HG03354 (cell line): ENCODE data around the gene IL25.

Experiments used
- ATAC-seq: cut with Tn5 transposase; IDR thresholded peaks from one replicate; pipeline ENCODE4 v1.9.1; 2021; ENCODE audit warnings: mild to moderate bottlenecking; ENCODE audit not compliant: unreplicated experiment, poor library complexity, severe bottlenecking

The IL25 gene

GRCh38 chr14:23352506-23353432 is 19.8 kb upstream of the IL25 start, which contains the start of gene SLC22A17:
Gene SLC22A17 (minus strand): TSS chr14:23352887.
- ATAC-seq, result no peak

DNA sequence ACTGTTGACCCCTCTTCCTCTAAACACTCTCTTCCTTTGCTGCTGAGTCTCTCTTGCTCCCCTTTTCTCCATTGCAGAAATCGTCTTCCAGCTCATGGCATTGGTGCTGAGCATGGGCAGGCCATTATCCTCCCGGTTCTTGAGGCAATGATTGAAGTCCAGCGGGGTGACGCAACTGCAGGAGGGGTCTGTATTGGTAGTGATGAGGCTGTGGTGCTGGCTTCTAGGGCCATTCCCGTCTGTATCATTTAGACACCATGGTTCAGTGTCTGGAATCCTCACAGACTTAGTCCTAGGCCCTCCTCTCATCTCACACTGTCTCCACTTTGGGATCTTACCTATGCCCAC is 19.2 kb upstream of the IL25 start:
- no peak for ATAC-seq

GRCh38 chr14:23354990-23355389 is 17.6 kb upstream of the IL25 start:
- no peak for ATAC-seq

- no peak for ATAC-seq
Observed at GRCh38 chr14:23355871-23356435, 16.7 kb upstream of the IL25 start.

DNA sequence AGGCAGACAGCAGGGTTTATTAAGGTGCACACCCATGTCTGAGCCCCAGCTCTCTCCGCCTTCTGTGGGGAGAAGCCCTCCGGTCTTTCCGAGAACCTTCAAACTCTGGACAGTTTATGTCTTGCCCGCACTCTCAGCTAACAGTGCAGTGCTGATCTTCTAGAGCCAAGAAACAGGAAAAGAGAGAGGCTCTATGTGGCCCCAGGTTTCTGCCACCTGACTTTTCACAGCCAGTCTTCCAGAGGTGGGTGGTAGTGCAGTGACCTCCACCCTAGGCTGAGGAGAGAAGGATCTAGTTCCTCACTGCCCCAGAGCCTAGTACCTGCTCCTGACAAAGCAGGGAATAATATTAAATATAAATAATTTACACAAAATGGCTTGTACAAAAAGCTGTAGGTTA is 15.9 kb upstream of the IL25 start:
- no peak for ATAC-seq

DNA sequence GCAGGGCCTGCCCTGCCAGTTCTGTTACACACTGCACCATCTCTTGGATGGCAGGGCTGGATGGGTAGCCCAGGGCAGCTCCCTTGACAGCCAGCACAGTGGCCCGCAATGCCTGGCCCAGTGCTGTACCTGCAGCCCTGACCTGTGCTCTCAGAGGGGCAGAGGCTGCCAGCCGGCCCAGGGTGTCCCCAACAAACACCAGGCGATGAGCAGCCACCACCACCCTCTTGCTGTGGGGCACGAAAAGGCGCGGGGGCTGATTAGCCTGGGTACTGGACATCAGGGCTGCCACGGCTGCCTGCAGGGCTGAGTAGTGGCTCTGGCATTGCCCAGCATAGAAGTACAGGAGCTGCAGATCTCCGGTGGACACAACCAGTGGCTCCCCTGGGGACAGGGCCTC is 15.3 kb upstream of the IL25 start:
- no peak for ATAC-seq

DNA sequence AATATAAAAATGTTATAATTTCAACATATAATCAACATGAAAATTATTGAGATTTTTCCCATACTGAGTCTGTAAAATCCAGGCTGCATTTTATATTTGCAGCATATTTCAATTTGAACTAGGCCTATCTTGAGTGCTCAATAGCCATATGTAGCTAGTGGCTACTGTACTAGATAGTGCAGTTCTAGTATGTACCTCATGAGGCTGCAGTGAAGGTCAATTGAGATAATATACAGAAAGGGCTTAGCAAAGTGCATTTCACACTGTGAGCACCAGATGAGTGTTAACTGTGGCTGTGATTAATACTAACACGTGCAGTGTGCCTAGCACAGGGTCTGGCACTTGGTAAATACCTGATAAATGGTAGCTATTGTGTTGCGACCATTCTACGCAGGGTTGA is 14.6 kb upstream of the IL25 start:
- ATAC-seq, result no peak

- no peak for ATAC-seq
Observed at GRCh38 chr14:23358553-23359166, 13.9 kb upstream of the IL25 start.

DNA sequence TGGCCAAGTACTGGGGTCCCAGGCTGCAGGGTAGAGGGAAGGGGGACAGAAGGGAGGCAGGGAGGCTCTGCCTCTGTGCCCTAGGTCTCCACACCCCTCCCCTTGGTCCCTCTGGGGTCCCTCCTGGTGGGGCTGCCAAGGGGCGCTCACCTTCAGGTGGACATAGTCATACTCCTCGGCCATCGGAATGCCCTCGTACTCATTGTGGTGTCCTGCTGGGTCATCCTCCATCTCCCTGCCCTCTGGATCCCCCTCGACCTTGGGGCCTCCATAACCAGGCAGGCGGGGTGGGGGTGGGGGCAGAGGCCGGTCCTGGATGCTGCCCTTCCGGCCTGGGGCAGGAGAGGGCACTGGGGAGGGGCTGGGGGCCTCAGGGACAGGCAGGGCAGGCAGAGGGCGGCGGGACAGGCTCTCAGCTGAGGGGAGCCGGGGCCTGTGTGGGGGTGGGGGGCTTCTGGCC is 13.4 kb upstream of the IL25 start:
- ATAC-seq, result no peak

DNA sequence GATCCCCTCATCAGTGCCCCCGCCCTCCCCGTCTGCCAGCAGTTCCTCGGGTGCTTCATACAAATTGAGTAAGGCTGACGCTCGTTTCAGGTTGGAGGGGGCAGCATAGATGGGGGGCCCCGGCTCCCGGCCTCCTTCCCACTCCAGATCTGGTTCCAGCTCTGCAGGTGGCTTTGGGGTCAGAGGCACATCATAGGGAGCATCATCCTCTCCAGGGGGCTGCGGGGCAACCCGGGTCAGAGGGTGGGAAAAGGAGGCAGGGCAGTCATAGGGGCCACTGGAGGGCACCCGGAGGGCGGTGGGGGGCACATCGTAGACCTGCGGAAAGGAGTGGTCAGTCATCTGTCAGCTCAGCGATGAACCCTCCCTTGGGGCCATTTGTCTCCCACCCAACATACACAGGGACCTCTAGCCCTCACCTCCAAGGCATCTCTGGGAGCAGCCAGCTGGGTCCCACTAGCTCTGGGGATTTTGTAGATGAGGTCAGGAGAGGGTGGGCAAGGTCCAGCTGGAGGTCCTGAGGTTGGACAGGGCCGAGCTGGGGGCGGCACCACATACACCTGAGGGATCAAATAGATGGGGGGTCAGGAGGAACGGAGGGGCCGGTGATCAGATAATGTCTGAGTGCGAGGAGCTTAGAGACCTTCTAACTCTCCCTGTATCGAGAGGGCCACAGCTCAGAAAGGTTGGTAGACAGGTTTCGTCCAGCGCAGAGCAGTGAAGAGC is 12.7 kb upstream of the IL25 start:
- no peak for ATAC-seq

- no peak for ATAC-seq
Observed at GRCh38 chr14:23360496-23360895, 12.1 kb upstream of the IL25 start.

DNA sequence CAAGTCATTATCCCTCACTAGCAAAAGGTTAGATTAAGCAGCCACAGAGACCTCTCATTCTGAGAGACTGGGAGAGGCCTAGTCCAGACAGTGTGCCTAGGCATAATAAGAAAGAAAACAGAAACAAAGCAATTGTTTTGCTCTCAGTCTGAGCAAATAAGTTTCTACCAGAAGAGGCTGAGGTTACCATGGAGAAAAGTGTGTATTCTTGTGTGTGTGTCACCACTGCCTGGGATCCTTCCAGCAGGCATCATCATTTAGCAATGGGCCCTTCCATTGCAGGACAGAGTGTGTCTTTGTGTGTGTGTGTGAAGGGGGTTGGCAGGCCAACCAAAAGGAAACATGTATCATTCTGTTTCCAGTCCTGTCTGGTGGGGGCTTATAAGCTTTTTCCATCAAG is 11.3 kb upstream of the IL25 start:
- ATAC-seq, result no peak

DNA sequence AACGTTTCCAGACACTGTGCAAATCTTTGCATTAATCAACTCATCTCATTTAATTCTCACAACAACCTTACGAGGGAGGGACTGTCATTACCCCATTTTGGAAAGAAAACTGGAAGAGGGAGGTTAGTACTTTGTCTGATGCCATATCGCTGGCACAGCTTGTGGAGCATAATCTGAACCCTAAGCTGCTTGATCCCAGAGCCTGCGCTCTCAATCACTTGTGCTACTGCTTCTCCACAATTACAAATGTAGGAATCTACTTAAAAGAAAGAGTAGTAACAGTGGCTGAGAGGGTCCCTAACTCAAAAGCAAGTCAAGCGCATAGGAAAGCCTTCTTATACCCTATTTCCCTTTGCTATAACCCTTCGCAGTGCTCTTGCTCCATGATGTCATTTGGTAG is 10.8 kb upstream of the IL25 start:
- ATAC-seq, result no peak

DNA sequence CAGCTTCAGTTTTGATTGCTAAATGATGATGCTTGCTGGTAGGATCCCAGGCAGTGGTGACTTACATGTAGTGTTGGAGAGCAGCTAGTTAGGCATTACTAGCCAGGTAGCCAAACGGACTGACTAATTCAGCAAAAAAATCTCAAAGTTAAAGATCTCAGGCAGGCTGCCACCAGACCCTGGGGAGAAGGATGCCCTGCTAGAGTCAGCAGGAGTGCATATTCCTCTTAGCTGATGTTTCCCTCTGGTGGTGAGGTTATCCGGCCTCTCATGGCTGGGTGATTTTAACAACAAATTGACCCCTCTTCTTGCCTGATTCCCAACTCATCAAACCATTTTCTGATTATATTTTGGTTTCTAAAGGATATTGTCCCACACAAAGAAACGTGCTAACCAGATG is 10.4 kb upstream of the IL25 start:
- ATAC-seq, result no peak

- ATAC-seq, result no peak
Observed at GRCh38 chr14:23364164-23365035, 8.2 kb upstream of the IL25 start.

- no peak for ATAC-seq
Observed at GRCh38 chr14:23365036-23365731, 7.4 kb upstream of the IL25 start, which contains the start of gene EFS. Gene EFS (minus strand): TSS chr14:23365172. CDS start chr14:23365025, 147 bp downstream.

GRCh38 chr14:23365732-23366425 is 6.7 kb upstream of the IL25 start:
- ATAC-seq, result no peak

DNA sequence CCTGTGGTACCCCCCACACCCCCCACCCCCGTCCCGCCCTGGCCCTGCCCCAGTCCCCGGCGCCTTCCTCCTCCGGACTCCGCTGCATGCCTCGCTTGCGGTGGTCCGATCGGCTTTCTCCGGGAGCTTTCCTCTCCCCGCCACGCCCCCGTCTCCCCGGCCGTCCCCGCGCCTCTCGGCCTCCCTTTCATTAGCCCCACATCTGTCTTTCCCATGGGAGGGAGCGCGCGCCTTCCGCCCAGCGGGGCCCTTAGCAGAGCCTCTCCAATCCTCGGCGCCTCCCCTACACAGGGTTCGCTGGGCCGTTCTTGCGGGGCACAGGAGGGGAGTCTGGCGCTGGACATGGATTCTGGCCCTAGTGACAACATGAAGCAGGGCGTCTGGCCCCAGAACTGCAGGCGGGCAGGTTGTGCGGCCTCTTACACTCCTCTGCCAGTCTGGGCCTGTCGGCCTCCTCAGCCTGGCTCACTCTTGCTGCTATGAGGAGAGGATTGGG is 6.1 kb upstream of the IL25 start:
- no peak for ATAC-seq
